Pancreas (tissue), 10 donors: Measurements from ENCODE around the gene ADAM21. TPM values are rescaled to one million over a fixed set of nuclear protein-coding genes. Genes with fewer than 3 reads are reported as not detected.

ENCODE experiments used
- ATAC-seq, 4 donors: fragments of 200-7000 bp; cut with Tn5 transposase; one replicate each; pipeline versions ENCODE4 v1.8.0 to v1.9.1; 2020; ENCODE audit warnings: mild to moderate bottlenecking in 4 of 4, moderate library complexity in 4 of 4
- DNase-seq, 6 donors: peaks; one replicate each; pipeline ENCODE4 v3.0.0-alpha.2; 2020
- FAIRE-seq: peaks from 2 replicates; lab custom pipeline; 2012; peaks lifted over from hg19 to GRCh38; lab: Jason Lieb, UNC
- H3K27ac ChIP-seq, 4 donors: fragments of 200-600 bp; sonication (generic); 1 replicate in 3 of 4; 2 replicates in 1 of 4; pipeline versions ENCODE4 v1.5.0 to v1.8.0; 2020
- H3K27me3 ChIP-seq, 4 donors: fragments of 200-600 bp; one replicate each; pipeline ENCODE4 v1.8.0; 2021
- H3K36me3 ChIP-seq, 3 donors: fragments of 200-600 bp; sonication (generic) in 1 of 3; one replicate each; pipeline versions ENCODE4 v1.5.0 to v1.8.0; 2020 to 2021
- H3K4me1 ChIP-seq, 3 donors: fragments of 200-600 bp; one replicate each; pipeline ENCODE4 v1.8.0; 2021
- H3K4me3 ChIP-seq, 4 donors: fragments of 200-600 bp; sonication (generic) in 2 of 4; one replicate each; pipeline versions ENCODE4 v1.5.0 to v1.8.0; 2020 to 2021
- H3K9me3 ChIP-seq, 4 donors: fragments of 200-600 bp; one replicate each; pipeline ENCODE4 v1.8.0; 2021
- intact Hi-C, 3 donors: fragments of 100-400 bp; cut with DNase I; formaldehyde crosslinking; loops; one replicate each; pipeline versions ENCODE4 v1.11.1 to v1.14.2; 2022
- polyA plus RNA-seq, 2 donors: library from polyadenylated mRNA; stranded (reverse); fragments of 200-250 nt; gene quantifications; one replicate each; pipeline ENCODE4 v1.2.3, GENCODE V29; 2013
- total RNA-seq, 6 donors: library from RNA; stranded (reverse); fragmentation: NEBNext Ultra II Directional in 4 of 6; extraction: Animal tissue kit (Norgen Biotek cat#: 25700) in 4 of 6; gene quantifications; one replicate each; pipeline versions ENCODE4 v1.2.1 to v1.2.4, GENCODE V29; 2021 to 2023
- TF ChIP-seq, protein P1 (sequence below), 4 donors: fragments of 200-600 bp; sonication (generic) in 3 of 4; IDR thresholded peaks; one replicate each; pipeline versions ENCODE4 v1.5.0 to v1.8.0; 2021; ENCODE audit warnings: antibody characterized with exemption in 4 of 4
- donor health status: healthy with polysubstance abuse.
- donor health status: DM: no; HTN: no; CAD: no; lungs with moderate emphysema.
- donor health status: DM: no; HTN: no; CAD: no.
- donor health status: control.
- donor health status: control.
- donor health status: Bipolar disorder and iron deficiency.
- donor health status: DM: yes; HTN: yes; CAD: no.
- donor health status: DM: no; HTN: no; CAD: no.
- donor health status: DM: no; HTN: no; CAD: no.
- donor health status: DM: yes; HTN: yes; CAD: no.

The ADAM21 gene
- total and polyA plus RNA-seq, 8 donors: 0.05 to 0.09 TPM; not detected in 6

DNA sequence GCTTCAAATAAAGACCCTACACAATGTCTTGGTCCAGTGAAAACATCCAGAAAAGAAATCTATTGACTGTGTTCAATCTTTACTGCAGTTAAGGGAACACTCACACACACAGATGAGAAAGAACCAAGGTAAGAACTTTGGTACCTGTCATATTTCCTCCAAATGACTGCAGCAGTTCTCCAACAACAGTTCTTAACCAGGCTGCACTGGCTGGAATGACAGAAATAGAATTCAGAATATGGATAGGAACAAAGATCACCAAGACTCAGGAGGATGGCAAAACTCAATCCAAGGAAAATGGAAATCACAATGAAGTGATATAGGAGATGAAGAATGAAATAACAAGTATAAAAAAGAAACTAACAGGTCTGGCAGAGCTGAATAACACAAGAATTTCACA is 46.2 kb downstream of the ADAM21 start:
- ATAC-seq: no peak
- Histone ChIP-seq H3K27ac (no peak overlapping the region), H3K4me1 (no peaks in the 10 kb centered on the region), H3K36me3 (no peaks in the 10 kb centered on the region), H3K9me3 (no peaks in the 10 kb centered on the region), H3K27me3 (no peaks in the 10 kb centered on the region), H3K4me3 (no peak overlapping the region)
- TF ChIP-seq, protein P1, sequence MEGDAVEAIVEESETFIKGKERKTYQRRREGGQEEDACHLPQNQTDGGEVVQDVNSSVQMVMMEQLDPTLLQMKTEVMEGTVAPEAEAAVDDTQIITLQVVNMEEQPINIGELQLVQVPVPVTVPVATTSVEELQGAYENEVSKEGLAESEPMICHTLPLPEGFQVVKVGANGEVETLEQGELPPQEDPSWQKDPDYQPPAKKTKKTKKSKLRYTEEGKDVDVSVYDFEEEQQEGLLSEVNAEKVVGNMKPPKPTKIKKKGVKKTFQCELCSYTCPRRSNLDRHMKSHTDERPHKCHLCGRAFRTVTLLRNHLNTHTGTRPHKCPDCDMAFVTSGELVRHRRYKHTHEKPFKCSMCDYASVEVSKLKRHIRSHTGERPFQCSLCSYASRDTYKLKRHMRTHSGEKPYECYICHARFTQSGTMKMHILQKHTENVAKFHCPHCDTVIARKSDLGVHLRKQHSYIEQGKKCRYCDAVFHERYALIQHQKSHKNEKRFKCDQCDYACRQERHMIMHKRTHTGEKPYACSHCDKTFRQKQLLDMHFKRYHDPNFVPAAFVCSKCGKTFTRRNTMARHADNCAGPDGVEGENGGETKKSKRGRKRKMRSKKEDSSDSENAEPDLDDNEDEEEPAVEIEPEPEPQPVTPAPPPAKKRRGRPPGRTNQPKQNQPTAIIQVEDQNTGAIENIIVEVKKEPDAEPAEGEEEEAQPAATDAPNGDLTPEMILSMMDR (IDR thresholded peaks at IDR 0.05): no peak
- intact Hi-C loops: no loop called here
- FAIRE-seq: no peak
- DNase-seq: no peak

Other genes with a start within 250 kb of the ADAM21 start
- gene COX16, start 92.5 kb upstream of the ADAM21 start, total RNA-seq: 10 to 100 TPM; 16.1 to 23.2 (median 20.6) TPM
- 10 to 100 TPM; 29.0 to 35.6 TPM for gene COX16, start 92.5 kb upstream of the ADAM21 start, polyA plus RNA-seq
- 10 to 100 TPM in 5 of 6 donors, 1 to 10 TPM in 1; 7.5 to 20.5 (median 13.4) TPM for gene SYNJ2BP, start 35.1 kb upstream of the ADAM21 start, total RNA-seq
- gene SYNJ2BP, start 35.1 kb upstream of the ADAM21 start, polyA plus RNA-seq: 1 to 10 TPM; 5.0 to 7.0 TPM
- gene ADAM20, start 82.8 kb downstream of the ADAM21 start, total RNA-seq: under 1 TPM; 0.16 to 0.72 (median 0.46) TPM
- under 1 TPM; 0.08 to 0.14 TPM for gene ADAM20, start 82.8 kb downstream of the ADAM21 start, polyA plus RNA-seq
- 10 to 100 TPM; 10.4 to 15.8 (median 12.6) TPM for gene MED6, start 148.5 kb downstream of the ADAM21 start, total RNA-seq
- gene MED6, start 148.5 kb downstream of the ADAM21 start, polyA plus RNA-seq: 10 to 100 TPM in 1 of 2 donors, 1 to 10 TPM in 1; 6.4 to 13.8 TPM
- 1 to 10 TPM in 3 of 6 donors, under 1 TPM in 3; 0.59 to 4.0 (median 1.00) TPM for gene TTC9, start 189.7 kb downstream of the ADAM21 start, total RNA-seq
- gene TTC9, start 189.7 kb downstream of the ADAM21 start, polyA plus RNA-seq: under 1 TPM; 0.84 to 0.96 TPM